GM12878 (cell line): ENCODE measurements around the gene NOS1AP. TPM values are rescaled to one million over a fixed set of nuclear protein-coding genes. Genes with fewer than 3 reads are reported as not detected.

ENCODE experiments used
- ATAC-seq: fragments of 200-7000 bp; cut with Tn5 transposase; 3 replicates; pipeline ENCODE4 v1.9.1; 2020; ENCODE audit warnings: mild to moderate bottlenecking, moderate library complexity
- BruUV-seq: library from RNA; stranded (reverse); fragments of 400-500 nt; replicated peaks from 2 replicates; lab custom pipeline; 2021; lab: Mats Ljungman, UMichigan
- CTCF ChIA-PET: fragments of 300-600 bp; sonication (Branson Sonifier 250); formaldehyde crosslinking; extraction: SDS; loops from one replicate; lab custom pipeline; 2021; ENCODE audit warnings: inconsistent platforms; lab: Yijun Ruan, JAX
- POLR2A ChIA-PET: fragments of 350-600 bp; formaldehyde crosslinking; extraction: SDS; loops from one replicate; lab custom pipeline; 2021; ENCODE audit warnings: inconsistent platforms; lab: Charles Lee
- RAD21 ChIA-PET: fragments of 300-600 bp; sonication (Branson Sonifier 250); formaldehyde crosslinking; loops from one replicate; lab custom pipeline; 2023; ENCODE audit warnings: antibody characterized with exemption; ENCODE audit not compliant: unreplicated experiment; lab: Charles Lee
- SMC1A ChIA-PET: fragments of 300-600 bp; sonication (Branson Sonifier 250); formaldehyde crosslinking; loops from one replicate; lab custom pipeline; 2023; ENCODE audit not compliant: unreplicated experiment, uncharacterized antibody; lab: Charles Lee
- DNase-seq: peaks from one replicate; pipeline ENCODE4 v3.0.0-alpha.2; 2011; ENCODE audit warnings: low read depth, low spot score
- FAIRE-seq: peaks from 3 replicates; lab custom pipeline; 2011; peaks lifted over from hg19 to GRCh38; lab: Jason Lieb, UNC
- H2AFZ ChIP-seq: 2 replicates; pipeline ENCODE4 v1.6.0; 2011; ENCODE audit warnings: low read depth, low read length, control low read depth; ENCODE audit not compliant: control insufficient read depth
- H3K27ac ChIP-seq: 2 replicates; pipeline ENCODE4 v1.5.1; 2011; ENCODE audit warnings: control low read depth; ENCODE audit not compliant: control insufficient read depth, insufficient read depth
- H3K27me3 ChIP-seq, 2 experiments: replicated peaks in 1 of 2; 2 replicates each; pipeline versions ENCODE4 v1.6.0 to v1.6.1; 2011; ENCODE audit warnings: low read length in 1 of 2; ENCODE audit not compliant: control insufficient read depth in 2 of 2, insufficient read depth in 2 of 2
- H3K36me3 ChIP-seq, 2 experiments: 2 replicates each; pipeline ENCODE4 v1.5.1; 2011; ENCODE audit warnings: low read length in 1 of 2; ENCODE audit not compliant: control insufficient read depth in 2 of 2, insufficient read depth in 2 of 2
- H3K4me1 ChIP-seq: 2 replicates; pipeline ENCODE4 v1.6.1; 2011; ENCODE audit warnings: mild to moderate bottlenecking, low read length, moderate library complexity, mixed read lengths; ENCODE audit not compliant: control insufficient read depth, insufficient read depth
- H3K4me2 ChIP-seq: 2 replicates; pipeline ENCODE4 v1.6.0; 2011; ENCODE audit warnings: control low read depth; ENCODE audit not compliant: control insufficient read depth, insufficient read depth
- H3K4me3 ChIP-seq: fragments of 200-600 bp; sonication (generic); 2 replicates; pipeline ENCODE4 v1.5.1; 2016
- H3K79me2 ChIP-seq: 2 replicates; pipeline ENCODE4 v1.6.0; 2011; ENCODE audit warnings: low read length; ENCODE audit not compliant: control insufficient read depth, insufficient read depth
- H3K9ac ChIP-seq: 2 replicates; pipeline ENCODE4 v1.8.0; 2011; ENCODE audit warnings: low read length, control low read depth, mixed read lengths; ENCODE audit not compliant: control insufficient read depth, insufficient read depth
- H3K9me3 ChIP-seq: replicated peaks from 3 replicates; pipeline ENCODE4 v1.5.1; 2011; ENCODE audit warnings: mild to moderate bottlenecking, low read length; ENCODE audit not compliant: control insufficient read depth, insufficient read depth
- H4K20me1 ChIP-seq: 2 replicates; pipeline ENCODE4 v1.6.0; 2011; ENCODE audit not compliant: control insufficient read depth, insufficient read depth
- CREM ChIP-seq: IDR thresholded peaks from 2 replicates; pipeline ENCODE4 v1.6.1; 2014; ENCODE audit warnings: antibody characterized with exemption, low read depth
- FOXK2 ChIP-seq: fragments of 450-650 bp; IDR thresholded peaks from 2 replicates; pipeline ENCODE4 v1.6.1; 2017; ENCODE audit warnings: mild to moderate bottlenecking, moderate library complexity
- HDGF ChIP-seq: fragments of 450-650 bp; IDR thresholded peaks from 2 replicates; pipeline ENCODE4 v1.6.1; 2016; ENCODE audit warnings: antibody characterized with exemption
- IKZF1 ChIP-seq: fragments of 450-650 bp; conservative IDR thresholded peaks from 2 replicates; pipeline ENCODE4 v1.6.1; 2017; ENCODE audit warnings: antibody characterized with exemption, mild to moderate bottlenecking
- POU2F2 ChIP-seq: IDR thresholded peaks from 3 replicates; pipeline ENCODE4 v1.6.1; 2011; ENCODE audit warnings: low read depth, mild to moderate bottlenecking, low read length, borderline replicate concordance
- SIN3A ChIP-seq: IDR thresholded peaks from 2 replicates; pipeline ENCODE4 v1.6.1; 2012; ENCODE audit warnings: low read depth, low read length, improper control_type of control experiment
- SMC3 ChIP-seq: IDR thresholded peaks from 2 replicates; pipeline ENCODE4 v1.6.1; 2011; ENCODE audit warnings: low read length, improper control_type of control experiment, borderline replicate concordance
- SP1 ChIP-seq: IDR thresholded peaks from one replicate; pipeline ENCODE4 v1.6.1; 2011; ENCODE audit warnings: low read depth, low read length
- SPI1 ChIP-seq: IDR thresholded peaks from 2 replicates; pipeline ENCODE4 v1.6.1; 2011; ENCODE audit warnings: low read depth, mild to moderate bottlenecking, low read length, moderate library complexity, borderline replicate concordance; ENCODE audit not compliant: insufficient read depth
- TAF1 ChIP-seq: IDR thresholded peaks from 2 replicates; pipeline ENCODE4 v1.6.1; 2011; ENCODE audit warnings: mild to moderate bottlenecking, low read depth, low read length, borderline replicate concordance
- TARDBP ChIP-seq: IDR thresholded peaks from 2 replicates; pipeline ENCODE4 v1.6.1; 2016; ENCODE audit warnings: borderline replicate concordance
- ZNF207 ChIP-seq: fragments of 450-650 bp; IDR thresholded peaks from 2 replicates; pipeline ENCODE4 v1.6.1; 2014; ENCODE audit warnings: antibody characterized with exemption, mild to moderate bottlenecking, borderline replicate concordance
- ZNF687 ChIP-seq: fragments of 450-650 bp; IDR thresholded peaks from 2 replicates; pipeline ENCODE4 v1.6.1; 2017; ENCODE audit warnings: mild to moderate bottlenecking, moderate library complexity
- in situ Hi-C: fragments of 300-500 bp; cut with MboI; formaldehyde crosslinking; loops from 9 replicates; pipeline ENCODE4 v1.14.3; 2018; ENCODE audit warnings: mixed read lengths
- intact Hi-C: fragments of 100-400 bp; cut with micrococcal nuclease; formaldehyde crosslinking; loops from one replicate; pipeline ENCODE4 v1.14.2; 2022; ENCODE audit not compliant: unreplicated experiment
- polyA plus RNA-seq, 11 experiments: library from polyadenylated mRNA; depleted of rRNA in 4 of 11; unstranded in 6 of 11; stranded (reverse) in 5 of 11; fragments of >200 nt; fragmentation: Nextera tagmentation in 4 of 11; fragmentation: Illumina TruSeq in 1 of 11; extraction: Ambion mirVana in 4 of 11; extraction: Trizol in 1 of 11; gene quantifications; 1 replicate in 1 of 11; 2 replicates in 10 of 11; pipeline versions ENCODE4 v1.2.1 to v1.2.3, GENCODE V29; 2011 to 2016; ENCODE audit warnings: inconsistent platforms in 2 of 11, missing spikeins in 2 of 11, low read depth in 1 of 11
- total RNA-seq, 4 experiments: library from RNA; depleted of rRNA in 3 of 4; stranded (reverse); fragments of >200 nt in 3 of 4; fragmentation: Illumina TruSeq in 1 of 4; extraction: Trizol in 1 of 4; gene quantifications; 2 replicates each; pipeline versions ENCODE4 v1.2.1 to v1.2.3, GENCODE V29; 2013 to 2021
- TF ChIP-seq, protein P1 (sequence below): fragments of 450-650 bp; conservative IDR thresholded peaks from 2 replicates; pipeline ENCODE4 v1.6.1; 2017; ENCODE audit warnings: mild to moderate bottlenecking, moderate library complexity
- TF ChIP-seq, protein P2 (sequence below): IDR thresholded peaks from 2 replicates; pipeline ENCODE4 v1.6.1; 2012; ENCODE audit warnings: mild to moderate bottlenecking, low read depth, low read length
- TF ChIP-seq, protein P3 (sequence below): fragments of 450-650 bp; IDR thresholded peaks from 2 replicates; pipeline ENCODE4 v1.6.1; 2016; ENCODE audit warnings: mild to moderate bottlenecking

Gene NOS1AP
- total and polyA plus RNA-seq, 10 of the 15 experiments (the other 5 are each of a cell fraction or from before 2014, with no cell fraction given), result 0.03 to 0.15 TPM; not detected in 8

DNA sequence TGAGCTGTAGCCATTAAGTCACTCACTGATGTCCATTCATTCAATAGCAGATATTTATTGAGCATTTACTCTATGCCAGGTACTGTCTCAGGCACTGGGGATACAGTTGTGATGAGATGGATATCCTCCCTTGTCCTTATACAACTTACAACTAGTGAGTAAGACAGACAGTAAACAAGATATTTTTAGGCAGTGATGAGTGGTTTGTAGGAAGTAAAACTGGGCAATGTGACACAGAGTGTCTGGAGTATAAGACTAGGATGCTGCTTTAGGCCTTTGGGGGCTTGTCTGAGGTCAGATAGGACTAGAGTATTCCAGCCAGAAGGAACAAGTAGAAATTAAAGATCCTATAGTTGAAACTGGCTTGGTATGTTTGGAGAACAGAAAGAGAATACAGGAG lies 41.4 kb downstream of the NOS1AP start:
- ChIA-PET SMC1A (no interaction called here), RAD21 (no interaction called here), CTCF (no interaction called here), POLR2A (no interaction called here)
- H2AFZ ChIP-seq, result no peak overlapping the region
- no peaks in the 10 kb centered on the region for H3K36me3 ChIP-seq
- H3K4me2 ChIP-seq, result no peak overlapping the region
- no peak overlapping the region for H3K9ac ChIP-seq
- H3K79me2 ChIP-seq, result no peaks in the 10 kb centered on the region
- in situ Hi-C loops (no loop called here), intact Hi-C loops (no loop called here)
- no peaks in the 10 kb centered on the region; a peak in 1 of 4 replicates for H3K27me3 ChIP-seq
- ATAC-seq, result no peak
- H3K4me1 ChIP-seq, result no peaks in the 10 kb centered on the region
- H3K27ac ChIP-seq, result no peak overlapping the region
- no peaks in the 10 kb centered on the region; the same call in 2 of the 3 replicates for H3K9me3 ChIP-seq
- no peaks in the 10 kb centered on the region for H4K20me1 ChIP-seq
- DNase-seq, result no peak
- no peak overlapping the region for H3K4me3 ChIP-seq
- FAIRE-seq, result no peak
- BruUV-seq, result no TSS peak
- TF ChIP-seq IKZF1, result no peak
- TF ChIP-seq, protein P1, sequence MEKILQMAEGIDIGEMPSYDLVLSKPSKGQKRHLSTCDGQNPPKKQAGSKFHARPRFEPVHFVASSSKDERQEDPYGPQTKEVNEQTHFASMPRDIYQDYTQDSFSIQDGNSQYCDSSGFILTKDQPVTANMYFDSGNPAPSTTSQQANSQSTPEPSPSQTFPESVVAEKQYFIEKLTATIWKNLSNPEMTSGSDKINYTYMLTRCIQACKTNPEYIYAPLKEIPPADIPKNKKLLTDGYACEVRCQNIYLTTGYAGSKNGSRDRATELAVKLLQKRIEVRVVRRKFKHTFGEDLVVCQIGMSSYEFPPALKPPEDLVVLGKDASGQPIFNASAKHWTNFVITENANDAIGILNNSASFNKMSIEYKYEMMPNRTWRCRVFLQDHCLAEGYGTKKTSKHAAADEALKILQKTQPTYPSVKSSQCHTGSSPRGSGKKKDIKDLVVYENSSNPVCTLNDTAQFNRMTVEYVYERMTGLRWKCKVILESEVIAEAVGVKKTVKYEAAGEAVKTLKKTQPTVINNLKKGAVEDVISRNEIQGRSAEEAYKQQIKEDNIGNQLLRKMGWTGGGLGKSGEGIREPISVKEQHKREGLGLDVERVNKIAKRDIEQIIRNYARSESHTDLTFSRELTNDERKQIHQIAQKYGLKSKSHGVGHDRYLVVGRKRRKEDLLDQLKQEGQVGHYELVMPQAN, result no peak
- no peak for TF ChIP-seq HDGF
- no peak for TF ChIP-seq ZNF687
- TF ChIP-seq SPI1, result no peak
- TF ChIP-seq, protein P2, sequence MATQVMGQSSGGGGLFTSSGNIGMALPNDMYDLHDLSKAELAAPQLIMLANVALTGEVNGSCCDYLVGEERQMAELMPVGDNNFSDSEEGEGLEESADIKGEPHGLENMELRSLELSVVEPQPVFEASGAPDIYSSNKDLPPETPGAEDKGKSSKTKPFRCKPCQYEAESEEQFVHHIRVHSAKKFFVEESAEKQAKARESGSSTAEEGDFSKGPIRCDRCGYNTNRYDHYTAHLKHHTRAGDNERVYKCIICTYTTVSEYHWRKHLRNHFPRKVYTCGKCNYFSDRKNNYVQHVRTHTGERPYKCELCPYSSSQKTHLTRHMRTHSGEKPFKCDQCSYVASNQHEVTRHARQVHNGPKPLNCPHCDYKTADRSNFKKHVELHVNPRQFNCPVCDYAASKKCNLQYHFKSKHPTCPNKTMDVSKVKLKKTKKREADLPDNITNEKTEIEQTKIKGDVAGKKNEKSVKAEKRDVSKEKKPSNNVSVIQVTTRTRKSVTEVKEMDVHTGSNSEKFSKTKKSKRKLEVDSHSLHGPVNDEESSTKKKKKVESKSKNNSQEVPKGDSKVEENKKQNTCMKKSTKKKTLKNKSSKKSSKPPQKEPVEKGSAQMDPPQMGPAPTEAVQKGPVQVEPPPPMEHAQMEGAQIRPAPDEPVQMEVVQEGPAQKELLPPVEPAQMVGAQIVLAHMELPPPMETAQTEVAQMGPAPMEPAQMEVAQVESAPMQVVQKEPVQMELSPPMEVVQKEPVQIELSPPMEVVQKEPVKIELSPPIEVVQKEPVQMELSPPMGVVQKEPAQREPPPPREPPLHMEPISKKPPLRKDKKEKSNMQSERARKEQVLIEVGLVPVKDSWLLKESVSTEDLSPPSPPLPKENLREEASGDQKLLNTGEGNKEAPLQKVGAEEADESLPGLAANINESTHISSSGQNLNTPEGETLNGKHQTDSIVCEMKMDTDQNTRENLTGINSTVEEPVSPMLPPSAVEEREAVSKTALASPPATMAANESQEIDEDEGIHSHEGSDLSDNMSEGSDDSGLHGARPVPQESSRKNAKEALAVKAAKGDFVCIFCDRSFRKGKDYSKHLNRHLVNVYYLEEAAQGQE, result no peak
- no peak for TF ChIP-seq CREM
- TF ChIP-seq TAF1, result no peak
- no peak for TF ChIP-seq ZNF207
- no peak for TF ChIP-seq TARDBP
- TF ChIP-seq FOXK2, result no peak
- TF ChIP-seq, protein P3, sequence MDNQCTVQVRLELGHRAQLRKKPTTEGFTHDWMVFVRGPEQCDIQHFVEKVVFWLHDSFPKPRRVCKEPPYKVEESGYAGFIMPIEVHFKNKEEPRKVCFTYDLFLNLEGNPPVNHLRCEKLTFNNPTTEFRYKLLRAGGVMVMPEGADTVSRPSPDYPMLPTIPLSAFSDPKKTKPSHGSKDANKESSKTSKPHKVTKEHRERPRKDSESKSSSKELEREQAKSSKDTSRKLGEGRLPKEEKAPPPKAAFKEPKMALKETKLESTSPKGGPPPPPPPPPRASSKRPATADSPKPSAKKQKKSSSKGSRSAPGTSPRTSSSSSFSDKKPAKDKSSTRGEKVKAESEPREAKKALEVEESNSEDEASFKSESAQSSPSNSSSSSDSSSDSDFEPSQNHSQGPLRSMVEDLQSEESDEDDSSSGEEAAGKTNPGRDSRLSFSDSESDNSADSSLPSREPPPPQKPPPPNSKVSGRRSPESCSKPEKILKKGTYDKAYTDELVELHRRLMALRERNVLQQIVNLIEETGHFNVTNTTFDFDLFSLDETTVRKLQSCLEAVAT, result no peak
- no peak for TF ChIP-seq SIN3A
- TF ChIP-seq SMC3, result no peak
- no peak for TF ChIP-seq SP1
- TF ChIP-seq POU2F2, result no peak
